Mesenchymal stem cell (in vitro differentiated cells and primary cell): ENCODE measurements around the gene LDHA.

ENCODE experiments used
- DNase-seq: peaks from one replicate; pipeline ENCODE4 v3.0.0-alpha.2; 2013
- H2AFZ ChIP-seq: one replicate; pipeline ENCODE4 v1.6.1; 2013; ENCODE audit warnings: low read depth, mild to moderate bottlenecking, control low read depth, inconsistent platforms, low read length, moderate library complexity
- H2AK5ac ChIP-seq: 2 replicates; pipeline ENCODE4 v1.6.1; 2013; ENCODE audit warnings: low read length, moderate library complexity, mild to moderate bottlenecking, inconsistent platforms; ENCODE audit not compliant: severe bottlenecking
- H2BK120ac ChIP-seq: one replicate; pipeline ENCODE4 v1.6.1; 2013; ENCODE audit warnings: low read depth, mild to moderate bottlenecking, inconsistent platforms, low read length, moderate library complexity
- H2BK12ac ChIP-seq, 2 experiments: one replicate each; pipeline ENCODE4 v1.6.1; 2013; ENCODE audit warnings: inconsistent platforms in 2 of 2, low read length in 2 of 2, mild to moderate bottlenecking in 2 of 2, moderate library complexity in 2 of 2, control low read depth in 1 of 2
- H2BK15ac ChIP-seq: one replicate; pipeline ENCODE4 v1.6.1; 2013; ENCODE audit warnings: mild to moderate bottlenecking, low read depth, inconsistent platforms; ENCODE audit not compliant: poor library complexity, severe bottlenecking
- H2BK5ac ChIP-seq: 2 replicates; pipeline ENCODE4 v1.6.1; 2013; ENCODE audit warnings: low read depth, mild to moderate bottlenecking, low read length, control low read depth, inconsistent platforms; ENCODE audit not compliant: poor library complexity, severe bottlenecking
- H3K14ac ChIP-seq, 2 experiments: one replicate each; pipeline ENCODE4 v1.6.1; 2013; ENCODE audit warnings: inconsistent platforms in 2 of 2, low read length in 2 of 2, control low read depth in 1 of 2, mild to moderate bottlenecking in 1 of 2, moderate library complexity in 1 of 2
- H3K18ac ChIP-seq, 2 experiments: one replicate each; pipeline ENCODE4 v1.6.1; 2013; ENCODE audit warnings: inconsistent platforms in 2 of 2, low read length in 2 of 2, control low read depth in 1 of 2, low read depth in 1 of 2, mild to moderate bottlenecking in 1 of 2
- H3K23ac ChIP-seq, 2 experiments: one replicate each; pipeline ENCODE4 v1.6.1; 2013; ENCODE audit warnings: inconsistent platforms in 2 of 2, low read length in 2 of 2, mild to moderate bottlenecking in 2 of 2, moderate library complexity in 2 of 2, control low read depth in 1 of 2
- H3K27ac ChIP-seq: 2 replicates; pipeline ENCODE4 v1.5.1; 2013; ENCODE audit warnings: mild to moderate bottlenecking, moderate library complexity, low read length, control low read depth, inconsistent platforms; ENCODE audit not compliant: poor library complexity, severe bottlenecking
- H3K27me3 ChIP-seq, 2 experiments: 2 replicates each; pipeline versions ENCODE4 v1.6.1 to v1.7.0; 2013; ENCODE audit warnings: low read length in 2 of 2, mild to moderate bottlenecking in 2 of 2, moderate library complexity in 2 of 2, control low read depth in 1 of 2, inconsistent platforms in 1 of 2; ENCODE audit not compliant: control insufficient read depth in 1 of 2, insufficient read depth in 1 of 2
- H3K36me3 ChIP-seq, 2 experiments: 2 replicates each; pipeline versions ENCODE4 v1.6.1 to v1.7.0; 2013; ENCODE audit warnings: low read length in 2 of 2, control low read depth in 1 of 2, inconsistent platforms in 1 of 2, low read depth in 1 of 2, mild to moderate bottlenecking in 1 of 2; ENCODE audit not compliant: insufficient read depth in 2 of 2, control insufficient read depth in 1 of 2
- H3K4ac ChIP-seq, 2 experiments: one replicate each; pipeline ENCODE4 v1.6.1; 2013; ENCODE audit warnings: inconsistent platforms in 2 of 2, low read length in 2 of 2, mild to moderate bottlenecking in 2 of 2, moderate library complexity in 2 of 2, control low read depth in 1 of 2, low read depth in 1 of 2
- H3K4me1 ChIP-seq: 2 replicates; pipeline ENCODE4 v1.6.1; 2013; ENCODE audit warnings: low read depth, low read length, control low read depth; ENCODE audit not compliant: control insufficient read depth, insufficient read depth
- H3K4me2 ChIP-seq: 2 replicates; pipeline ENCODE4 v1.6.1; 2013; ENCODE audit warnings: low read length, mild to moderate bottlenecking, inconsistent platforms; ENCODE audit not compliant: poor library complexity, severe bottlenecking
- H3K4me3 ChIP-seq, 2 experiments: 2 replicates each; pipeline versions ENCODE4 v1.5.1 to v1.7.0; 2013; ENCODE audit warnings: low read length in 2 of 2, mild to moderate bottlenecking in 2 of 2, control low read depth in 1 of 2, low read depth in 1 of 2; ENCODE audit not compliant: insufficient read depth in 1 of 2
- H3K79me1 ChIP-seq: replicated peaks from 2 replicates; pipeline ENCODE4 v1.6.1; 2013; ENCODE audit warnings: mild to moderate bottlenecking, control low read depth, low read length, inconsistent platforms; ENCODE audit not compliant: poor library complexity, severe bottlenecking
- H3K9ac ChIP-seq: 2 replicates; pipeline ENCODE4 v1.7.0; 2013; ENCODE audit warnings: mild to moderate bottlenecking, low read length, moderate library complexity
- H3K9me3 ChIP-seq: 2 replicates; pipeline ENCODE4 v1.7.0; 2013; ENCODE audit warnings: mild to moderate bottlenecking, low read length; ENCODE audit not compliant: control insufficient read depth
- H4K8ac ChIP-seq: one replicate; pipeline ENCODE4 v1.6.1; 2013; ENCODE audit warnings: inconsistent platforms, mild to moderate bottlenecking, low read length, moderate library complexity
- H4K91ac ChIP-seq: one replicate; pipeline ENCODE4 v1.6.1; 2013; ENCODE audit warnings: mild to moderate bottlenecking, low read length, inconsistent platforms
- WGBS: methylation state at CpG from one replicate; pipeline ENCODE4 v1.1.7; 2013; ENCODE audit warnings: mixed read lengths; 5-methylcytosine and 5-hydroxymethylcytosine counted together

The LDHA gene

DNA sequence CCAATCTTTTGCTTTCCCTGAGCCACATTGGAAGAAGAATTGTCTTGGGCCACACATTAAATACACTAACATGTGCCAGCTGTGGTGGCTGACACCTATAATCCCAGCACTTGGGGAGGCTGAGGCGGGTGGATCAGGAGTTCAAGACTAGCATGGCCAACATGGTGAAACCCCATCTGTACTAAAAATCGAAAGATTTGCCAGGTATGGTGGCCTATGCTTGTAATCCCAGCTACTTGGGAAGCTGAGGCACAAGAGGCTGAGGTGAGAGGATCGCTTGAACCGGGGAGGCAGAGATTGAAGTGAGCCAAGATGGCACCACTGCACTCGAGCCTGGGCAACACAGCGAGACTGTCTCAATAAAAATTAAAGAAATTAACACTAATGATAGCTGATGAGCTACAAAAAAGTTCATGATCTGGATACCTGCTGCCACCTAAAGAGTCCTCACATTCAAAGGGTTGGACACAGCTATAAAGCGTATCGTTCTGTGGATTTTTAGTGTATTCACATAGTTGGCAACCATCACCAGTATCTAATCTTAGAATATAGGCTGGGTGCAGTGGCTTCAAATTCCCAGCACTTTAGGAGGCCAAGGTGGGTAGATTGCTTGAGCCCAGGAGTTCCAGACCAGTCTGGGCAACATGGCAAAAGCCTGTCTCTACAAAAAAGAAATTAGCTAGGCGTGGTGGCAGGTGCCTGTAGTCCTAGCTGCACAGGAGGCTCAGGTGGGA is 14.4 kb downstream of the LDHA start:
- H2AFZ ChIP-seq = no peak overlapping the region
- H4K8ac ChIP-seq = no peak overlapping the region
- peaks cover 6% of the 10 kb centered on the region for H3K4me1 ChIP-seq
- no peak overlapping the region for H3K4me3 ChIP-seq
- H3K4me2 ChIP-seq = no peak overlapping the region
- no peak overlapping the region for H2AK5ac ChIP-seq
- no peak overlapping the region for H3K18ac ChIP-seq
- DNase-seq = peak; percentile 14
- no peak overlapping the region for H2BK12ac ChIP-seq
- H3K4ac ChIP-seq = no peak overlapping the region
- H3K14ac ChIP-seq = no peak overlapping the region
- H2BK15ac ChIP-seq = no peak overlapping the region
- no peak overlapping the region for H3K27ac ChIP-seq
- no peak overlapping the region for H4K91ac ChIP-seq
- WGBS = 97% methylated on average over 5 of the region's 9 CpGs
- H2BK120ac ChIP-seq = no peak overlapping the region
- H3K36me3 ChIP-seq = peaks cover 11 to 53% of the 10 kb centered on the region in 2 experiments
- no peaks in the 10 kb centered on the region for H3K79me1 ChIP-seq
- no peak overlapping the region for H3K9ac ChIP-seq
- no peaks in the 10 kb centered on the region for H3K27me3 ChIP-seq
- no peak overlapping the region for H2BK5ac ChIP-seq
- H3K9me3 ChIP-seq = no peaks in the 10 kb centered on the region
- H3K23ac ChIP-seq = no peak overlapping the region

GRCh38 chr11:18416459-18416858 is 22.1 kb downstream of the LDHA start:
- Histone ChIP-seq H3K9ac (no peak overlapping the region), H3K4me1 (peaks cover 5% of the 10 kb centered on the region), H3K27me3 (no peaks in the 10 kb centered on the region), H2BK12ac (no peak overlapping the region), H4K91ac (no peak overlapping the region), H4K8ac (no peak overlapping the region), H3K36me3 (no peaks in the 10 kb centered on the region), H3K18ac (no peak overlapping the region), H3K23ac (no peak overlapping the region), H2AK5ac (no peak overlapping the region), H2BK5ac (no peak overlapping the region), H3K9me3 (no peaks in the 10 kb centered on the region), H3K14ac (no peak overlapping the region), H2BK120ac (no peak overlapping the region), H3K27ac (no peak overlapping the region), H3K79me1 (no peaks in the 10 kb centered on the region), H3K4me3 (no peak overlapping the region), H3K4ac (no peak overlapping the region), H2BK15ac (no peak overlapping the region), H3K4me2 (no peak overlapping the region), H2AFZ (no peak overlapping the region)
- 92% methylated on average over 3 of the region's 3 CpGs for WGBS
- no peak for DNase-seq

GRCh38 chr11:18419040-18419439 is 24.7 kb downstream of the LDHA start:
- WGBS = no CpG with 5 or more reads among the region's 2 CpGs

GRCh38 chr11:18420067-18420466 is 25.7 kb downstream of the LDHA start:
- no CpG with 5 or more reads among the region's 2 CpGs for WGBS
- H3K4me1 ChIP-seq = no peaks in the 10 kb centered on the region
- H2BK5ac ChIP-seq = no peak overlapping the region
- H2BK12ac ChIP-seq = no peak overlapping the region
- no peaks in the 10 kb centered on the region for H3K79me1 ChIP-seq
- no peak overlapping the region for H2BK15ac ChIP-seq
- H3K4ac ChIP-seq = no peak overlapping the region
- H3K27me3 ChIP-seq = no peaks in the 10 kb centered on the region
- no peaks in the 10 kb centered on the region for H3K9me3 ChIP-seq
- H2BK120ac ChIP-seq = no peak overlapping the region
- no peak overlapping the region for H2AFZ ChIP-seq
- H3K27ac ChIP-seq = no peak overlapping the region
- H4K91ac ChIP-seq = no peak overlapping the region
- H2AK5ac ChIP-seq = no peak overlapping the region
- no peak overlapping the region for H3K18ac ChIP-seq
- DNase-seq = no peak
- H3K9ac ChIP-seq = no peak overlapping the region
- no peak overlapping the region for H3K4me2 ChIP-seq
- H3K4me3 ChIP-seq = no peak overlapping the region
- H4K8ac ChIP-seq = no peak overlapping the region
- H3K23ac ChIP-seq = no peak overlapping the region
- H3K36me3 ChIP-seq = no peaks in the 10 kb centered on the region
- no peak overlapping the region for H3K14ac ChIP-seq

More at GRCh38 chr11:18419040-18419439, 24.7 kb downstream of the LDHA start:
- no peaks in the 10 kb centered on the region for H3K79me1 ChIP-seq
- H3K27ac ChIP-seq = no peak overlapping the region
- no peak overlapping the region for H2BK12ac ChIP-seq
- no peak overlapping the region for H2BK120ac ChIP-seq
- no peak overlapping the region for H2AK5ac ChIP-seq
- H3K9me3 ChIP-seq = no peaks in the 10 kb centered on the region
- no peak overlapping the region for H4K91ac ChIP-seq
- H2BK15ac ChIP-seq = no peak overlapping the region
- H3K4me1 ChIP-seq = no peaks in the 10 kb centered on the region
- no peak overlapping the region for H3K23ac ChIP-seq
- H2AFZ ChIP-seq = no peak overlapping the region
- H3K4me2 ChIP-seq = no peak overlapping the region
- H3K18ac ChIP-seq = no peak overlapping the region
- no peaks in the 10 kb centered on the region for H3K27me3 ChIP-seq
- H3K9ac ChIP-seq = no peak overlapping the region
- H3K4me3 ChIP-seq = no peak overlapping the region
- H4K8ac ChIP-seq = no peak overlapping the region
- H2BK5ac ChIP-seq = no peak overlapping the region
- H3K36me3 ChIP-seq = no peaks in the 10 kb centered on the region
- DNase-seq = no peak
- H3K4ac ChIP-seq = no peak overlapping the region
- H3K14ac ChIP-seq = no peak overlapping the region
